MM.1S (cell line): ENCODE measurements around the gene GEMIN2.

ENCODE experiments used
- DNase-seq: peaks from one replicate; pipeline ENCODE4 v3.0.0-alpha.2; 2015
- H2AFZ ChIP-seq: fragments of 300-600 bp; sonication (generic); 2 replicates; pipeline ENCODE4 v1.6.0; 2016; ENCODE audit warnings: antibody characterized with exemption, low read length
- H3F3A ChIP-seq: fragments of 300-600 bp; sonication (generic); 2 replicates; pipeline ENCODE4 v1.6.1; 2016; ENCODE audit warnings: mild to moderate bottlenecking, antibody characterized with exemption, low read length, moderate library complexity, mixed read lengths; ENCODE audit not compliant: insufficient read depth
- H3K27ac ChIP-seq: fragments of 300-600 bp; sonication (generic); 2 replicates; pipeline ENCODE4 v1.5.1; 2016; ENCODE audit warnings: mild to moderate bottlenecking, low read length
- H3K27me3 ChIP-seq: fragments of 300-600 bp; sonication (generic); replicated peaks from 2 replicates; pipeline ENCODE4 v1.6.0; 2016; ENCODE audit warnings: low read length; ENCODE audit not compliant: insufficient read depth
- H3K36me3 ChIP-seq: fragments of 300-600 bp; sonication (generic); replicated peaks from 2 replicates; pipeline ENCODE4 v1.6.1; 2016; ENCODE audit warnings: mild to moderate bottlenecking, low read length, mixed read lengths; ENCODE audit not compliant: insufficient read depth
- H3K4me1 ChIP-seq: fragments of 300-600 bp; sonication (generic); 2 replicates; pipeline ENCODE4 v1.6.1; 2016; ENCODE audit warnings: low read length, mixed read lengths
- H3K4me2 ChIP-seq: fragments of 300-600 bp; sonication (generic); 2 replicates; pipeline ENCODE4 v1.6.0; 2016; ENCODE audit warnings: low read depth, low read length
- H3K4me3 ChIP-seq: fragments of 300-600 bp; sonication (generic); 2 replicates; pipeline ENCODE4 v1.5.1; 2016; ENCODE audit warnings: low read length, mixed read lengths
- H3K79me2 ChIP-seq: fragments of 300-600 bp; sonication (generic); 2 replicates; pipeline ENCODE4 v1.6.1; 2016; ENCODE audit warnings: mixed run types, low read length, mixed read lengths
- H3K9ac ChIP-seq: fragments of 300-600 bp; sonication (generic); 2 replicates; pipeline ENCODE4 v1.6.1; 2016; ENCODE audit warnings: low read length, mixed read lengths
- H3K9me2 ChIP-seq: fragments of 300-600 bp; sonication (generic); replicated peaks from 2 replicates; pipeline ENCODE4 v1.6.1; 2016; ENCODE audit warnings: mild to moderate bottlenecking, low read length, mixed read lengths; ENCODE audit not compliant: insufficient read depth
- H3K9me3 ChIP-seq: fragments of 300-600 bp; sonication (generic); replicated peaks from 2 replicates; pipeline ENCODE4 v1.6.1; 2016; ENCODE audit warnings: mild to moderate bottlenecking, low read length, mixed read lengths; ENCODE audit not compliant: insufficient read depth
- H4K20me1 ChIP-seq: fragments of 300-600 bp; sonication (generic); 2 replicates; pipeline ENCODE4 v1.6.1; 2016; ENCODE audit warnings: mild to moderate bottlenecking, low read length, moderate library complexity, mixed read lengths; ENCODE audit not compliant: insufficient read depth
- EZH2 ChIP-seq: fragments of 300-600 bp; sonication (generic); optimal IDR thresholded peaks from 2 replicates; pipeline ENCODE3; 2017; ENCODE audit warnings: low read depth, mild to moderate bottlenecking, antibody characterized with exemption, low read length, mixed read lengths
- EZH2phosphoT487 ChIP-seq: fragments of 300-600 bp; sonication (generic); IDR thresholded peaks from 2 replicates; pipeline ENCODE4 v1.6.1; 2018; ENCODE audit warnings: antibody characterized with exemption, low read length
- TF ChIP-seq, protein P1 (sequence below): fragments of 300-600 bp; sonication (generic); IDR thresholded peaks from 2 replicates; pipeline ENCODE4 v1.5.1; 2016; ENCODE audit warnings: antibody characterized with exemption, low read length, mixed read lengths

The GEMIN2 gene

DNA sequence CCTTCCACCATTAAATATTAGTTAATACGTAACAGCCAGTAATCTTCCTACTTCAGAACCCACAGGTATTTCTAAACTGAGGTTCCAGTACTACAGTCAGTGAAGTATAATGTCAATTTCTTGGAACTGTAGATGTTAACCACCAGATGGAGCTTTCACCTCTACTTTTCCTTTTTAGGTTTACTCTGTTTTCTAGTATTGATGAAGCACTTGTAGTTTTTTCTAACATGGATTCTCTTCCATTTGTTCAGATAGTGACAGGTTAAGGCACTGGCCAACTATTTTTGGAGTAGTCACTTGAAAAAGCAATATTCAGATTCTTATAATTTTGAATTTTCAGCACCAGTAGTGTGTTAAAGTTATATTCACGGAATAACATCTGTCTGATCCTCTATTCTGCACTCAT lies 6.5 kb upstream of the GEMIN2 start:
- no peaks in the 10 kb centered on the region for H3K36me3 ChIP-seq
- DNase-seq, result peak; percentile 20
- no peak for TF ChIP-seq EZH2
- TF ChIP-seq EZH2phosphoT487, result no peak
- TF ChIP-seq, protein P1, sequence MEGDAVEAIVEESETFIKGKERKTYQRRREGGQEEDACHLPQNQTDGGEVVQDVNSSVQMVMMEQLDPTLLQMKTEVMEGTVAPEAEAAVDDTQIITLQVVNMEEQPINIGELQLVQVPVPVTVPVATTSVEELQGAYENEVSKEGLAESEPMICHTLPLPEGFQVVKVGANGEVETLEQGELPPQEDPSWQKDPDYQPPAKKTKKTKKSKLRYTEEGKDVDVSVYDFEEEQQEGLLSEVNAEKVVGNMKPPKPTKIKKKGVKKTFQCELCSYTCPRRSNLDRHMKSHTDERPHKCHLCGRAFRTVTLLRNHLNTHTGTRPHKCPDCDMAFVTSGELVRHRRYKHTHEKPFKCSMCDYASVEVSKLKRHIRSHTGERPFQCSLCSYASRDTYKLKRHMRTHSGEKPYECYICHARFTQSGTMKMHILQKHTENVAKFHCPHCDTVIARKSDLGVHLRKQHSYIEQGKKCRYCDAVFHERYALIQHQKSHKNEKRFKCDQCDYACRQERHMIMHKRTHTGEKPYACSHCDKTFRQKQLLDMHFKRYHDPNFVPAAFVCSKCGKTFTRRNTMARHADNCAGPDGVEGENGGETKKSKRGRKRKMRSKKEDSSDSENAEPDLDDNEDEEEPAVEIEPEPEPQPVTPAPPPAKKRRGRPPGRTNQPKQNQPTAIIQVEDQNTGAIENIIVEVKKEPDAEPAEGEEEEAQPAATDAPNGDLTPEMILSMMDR, result peak; percentile 33
- H3K4me1 ChIP-seq, result no peaks in the 10 kb centered on the region
- no peak overlapping the region for H3K4me2 ChIP-seq
- H3K9me3 ChIP-seq, result no peaks in the 10 kb centered on the region
- H4K20me1 ChIP-seq, result no peaks in the 10 kb centered on the region
- 0 out of 2 replicates have a peak, but pooled peaks cover 3% of the 10 kb centered on the region for H3F3A ChIP-seq
- H3K9me2 ChIP-seq, result no peaks in the 10 kb centered on the region
- H3K9ac ChIP-seq, result no peak overlapping the region
- no peaks in the 10 kb centered on the region for H3K79me2 ChIP-seq
- no peaks in the 10 kb centered on the region for H3K27me3 ChIP-seq
- H3K27ac ChIP-seq, result no peak overlapping the region
- no peak overlapping the region for H2AFZ ChIP-seq
- no peak overlapping the region for H3K4me3 ChIP-seq

DNA sequence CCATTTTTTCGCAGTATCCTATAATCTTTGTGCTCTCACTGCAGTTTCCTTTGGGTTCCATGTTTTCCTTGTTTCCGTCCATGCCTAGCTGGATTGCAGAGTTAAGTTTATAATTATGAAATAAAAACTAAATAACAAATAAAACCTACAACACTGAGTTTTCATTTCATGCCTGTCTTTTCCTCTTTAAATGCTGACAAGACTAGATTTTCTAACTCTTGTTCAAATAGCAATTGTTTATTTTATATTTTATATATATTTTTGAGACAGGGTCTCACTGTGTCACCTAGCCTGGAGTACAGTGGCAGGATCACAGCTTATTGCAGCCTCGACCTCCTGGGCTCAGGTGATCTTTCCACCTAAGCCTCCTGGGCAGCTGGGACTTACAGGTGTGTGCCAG lies 5.3 kb upstream of the GEMIN2 start:
- H2AFZ ChIP-seq, result no peak overlapping the region
- 0 out of 2 replicates have a peak, but pooled peaks cover 3% of the 10 kb centered on the region for H3F3A ChIP-seq
- no peak for DNase-seq
- no peaks in the 10 kb centered on the region for H3K9me3 ChIP-seq
- no peaks in the 10 kb centered on the region for H3K36me3 ChIP-seq
- no peak overlapping the region for H3K27ac ChIP-seq
- no peaks in the 10 kb centered on the region for H3K27me3 ChIP-seq
- no peaks in the 10 kb centered on the region for H3K79me2 ChIP-seq
- peaks cover 5% of the 10 kb centered on the region; the same call in 1 of the 2 replicates for H3K4me1 ChIP-seq
- no peak overlapping the region for H3K4me2 ChIP-seq
- H3K4me3 ChIP-seq, result no peak overlapping the region
- no peaks in the 10 kb centered on the region for H3K9me2 ChIP-seq
- H3K9ac ChIP-seq, result no peak overlapping the region
- H4K20me1 ChIP-seq, result no peaks in the 10 kb centered on the region
- TF ChIP-seq EZH2phosphoT487 (no peak), EZH2 (no peak)
- TF ChIP-seq, protein P1, result no peak

DNA sequence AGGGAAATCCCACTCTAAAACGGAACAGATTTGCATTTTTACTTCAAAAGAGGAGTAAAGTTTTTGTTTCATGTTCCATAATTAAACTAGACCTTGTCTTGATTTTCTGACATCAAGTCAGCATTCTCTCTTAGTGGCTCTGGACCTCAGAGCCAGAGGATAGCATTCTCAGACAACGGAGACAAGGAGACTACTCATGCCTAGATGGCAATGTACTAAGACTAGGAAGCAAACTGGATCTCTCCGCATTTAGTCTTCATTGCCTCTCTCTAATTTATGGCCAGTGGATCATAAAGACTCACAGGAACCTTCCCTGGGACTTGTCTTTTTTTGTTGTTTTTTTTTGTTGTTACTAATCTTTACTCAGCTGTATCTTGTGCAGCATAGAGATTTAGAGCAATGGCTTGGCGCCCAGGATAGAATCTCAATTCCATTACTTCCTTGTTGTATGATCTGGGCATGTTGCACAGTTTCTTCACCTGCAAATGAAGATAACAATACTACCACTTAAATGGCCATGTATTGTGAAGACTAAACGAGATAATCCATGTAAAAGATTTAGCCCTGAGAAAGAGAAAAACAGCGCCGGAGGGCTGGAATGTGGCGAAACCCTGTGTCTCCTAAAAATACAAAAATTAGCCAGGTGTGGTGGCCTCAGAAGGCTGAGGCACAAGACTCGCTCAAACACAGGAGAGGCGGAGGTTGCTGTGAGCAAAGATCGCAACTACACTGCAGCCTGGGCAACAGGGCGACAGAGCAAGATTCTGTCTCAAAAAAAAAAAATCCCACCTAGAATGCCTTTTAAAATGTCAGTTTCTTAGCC lies 4.0 kb upstream of the GEMIN2 start:
- peaks cover 5% of the 10 kb centered on the region; the same call in 1 of the 2 replicates for H3K4me1 ChIP-seq
- TF ChIP-seq, protein P1, result no peak
- no peak for TF ChIP-seq EZH2
- no peak for TF ChIP-seq EZH2phosphoT487
- no peak overlapping the region for H3K9ac ChIP-seq
- peak overlapping the region; percentile 41; the same call in 1 of the 2 replicates for H3K27ac ChIP-seq
- peak; percentile 15 for DNase-seq
- no peak overlapping the region; the same call in 1 of the 2 replicates for H3K4me3 ChIP-seq
- no peaks in the 10 kb centered on the region for H3K36me3 ChIP-seq
- H3K9me2 ChIP-seq, result no peaks in the 10 kb centered on the region
- no peaks in the 10 kb centered on the region for H3K9me3 ChIP-seq
- H3K4me2 ChIP-seq, result peak overlapping the region; percentile 52; the same call in 1 of the 2 replicates
- H2AFZ ChIP-seq, result 0 out of 2 replicates have a peak overlapping the region, but pooled peaks have one; percentile 27
- H3K79me2 ChIP-seq, result no peaks in the 10 kb centered on the region
- no peaks in the 10 kb centered on the region for H3K27me3 ChIP-seq
- no peaks in the 10 kb centered on the region for H4K20me1 ChIP-seq
- peaks cover 10% of the 10 kb centered on the region for H3F3A ChIP-seq
